Caco-2 (cell line): Measurements from ENCODE around the gene STUM. TPM values are rescaled to one million over a fixed set of nuclear protein-coding genes. Genes with fewer than 3 reads are reported as not detected.

Source experiments
- BruUV-seq: library from RNA; stranded (reverse); fragments of 400-500 nt; replicated peaks from 2 replicates; lab custom pipeline; 2021; lab: Mats Ljungman, UMichigan
- CTCF ChIA-PET: fragments of 300-600 bp; sonication (Branson Sonifier 250); formaldehyde crosslinking; loops from one replicate; lab custom pipeline; 2022; ENCODE audit warnings: antibody characterized with exemption; lab: Charles Lee
- POLR2A ChIA-PET: fragments of 300-600 bp; sonication (Branson Sonifier 250); formaldehyde crosslinking; loops from one replicate; lab custom pipeline; 2022; ENCODE audit warnings: antibody characterized with exemption; lab: Charles Lee
- DNase-seq, 2 experiments: peaks; one replicate each; pipeline versions ENCODE4 v3.0.0 to v3.0.0-alpha.2; 2020 to 2022
- H3K27me3 ChIP-seq: replicated peaks from 2 replicates; pipeline ENCODE4 v1.6.0; 2011; ENCODE audit warnings: low read length; ENCODE audit not compliant: control insufficient read depth, insufficient read depth
- H3K36me3 ChIP-seq: 2 replicates; pipeline ENCODE4 v1.5.1; 2011; ENCODE audit warnings: low read length; ENCODE audit not compliant: control insufficient read depth, insufficient read depth
- H3K4me1 ChIP-seq: fragments of 250-450 bp; sonication (Bioruptor Pico); 2 replicates; pipeline ENCODE4 v1.5.1; 2020; ENCODE audit warnings: mild to moderate bottlenecking
- H3K4me3 ChIP-seq: 2 replicates; pipeline ENCODE4 v1.5.1; 2011; ENCODE audit warnings: low read depth, mild to moderate bottlenecking, control low read depth, low read length
- H3K9me3 ChIP-seq: fragments of 250-450 bp; sonication (Bioruptor Pico); 2 replicates; pipeline ENCODE4 v1.5.1; 2020; ENCODE audit warnings: mild to moderate bottlenecking, moderate library complexity
- H3K27ac Mint-ChIP-seq: one replicate; pipeline ENCODE4 v1.8.0; 2022; ENCODE audit warnings: mixed read lengths; ENCODE audit not compliant: unreplicated experiment
- H3K27me3 Mint-ChIP-seq: one replicate; pipeline ENCODE4 v1.8.0; 2022; ENCODE audit warnings: mixed read lengths; ENCODE audit not compliant: insufficient read depth, unreplicated experiment
- H3K36me3 Mint-ChIP-seq: one replicate; pipeline ENCODE4 v1.8.0; 2022; ENCODE audit warnings: mild to moderate bottlenecking, mixed read lengths; ENCODE audit not compliant: insufficient read depth, unreplicated experiment
- H3K4me1 Mint-ChIP-seq: one replicate; pipeline ENCODE4 v1.8.0; 2022; ENCODE audit warnings: low read depth, mixed read lengths; ENCODE audit not compliant: unreplicated experiment
- H3K4me3 Mint-ChIP-seq: one replicate; pipeline ENCODE4 v1.8.0; 2022; ENCODE audit warnings: mild to moderate bottlenecking, moderate library complexity, mixed read lengths; ENCODE audit not compliant: unreplicated experiment
- H3K9me3 Mint-ChIP-seq: one replicate; pipeline ENCODE4 v1.8.0; 2022; ENCODE audit warnings: mixed read lengths; ENCODE audit not compliant: unreplicated experiment
- intact Hi-C: fragments of 100-400 bp; cut with micrococcal nuclease; formaldehyde crosslinking; loops from one replicate; pipeline ENCODE4 v1.10.0; 2022; ENCODE audit not compliant: unreplicated experiment
- total RNA-seq: library from RNA; stranded (reverse); gene quantifications from 2 replicates; pipeline ENCODE4 v1.2.3, GENCODE V29; 2022
- TF ChIP-seq, protein P1 (sequence below), 2 experiments: fragments of 200-600 bp in 1 of 2; IDR thresholded peaks; 1 replicate in 1 of 2; 2 replicates in 1 of 2; pipeline versions ENCODE4 v1.5.1 to v1.8.0; 2011 to 2022; ENCODE audit warnings: antibody characterized with exemption in 1 of 2, control low read depth in 1 of 2, inconsistent platforms in 1 of 2, low read depth in 1 of 2, low read length in 1 of 2, mild to moderate bottlenecking in 1 of 2, moderate library complexity in 1 of 2; ENCODE audit not compliant: insufficient read depth in 1 of 2, severe bottlenecking in 1 of 2, unreplicated experiment in 1 of 2

The STUM gene
- total RNA-seq, 1 experiment from 2014 or later = 1.7 TPM

DNA sequence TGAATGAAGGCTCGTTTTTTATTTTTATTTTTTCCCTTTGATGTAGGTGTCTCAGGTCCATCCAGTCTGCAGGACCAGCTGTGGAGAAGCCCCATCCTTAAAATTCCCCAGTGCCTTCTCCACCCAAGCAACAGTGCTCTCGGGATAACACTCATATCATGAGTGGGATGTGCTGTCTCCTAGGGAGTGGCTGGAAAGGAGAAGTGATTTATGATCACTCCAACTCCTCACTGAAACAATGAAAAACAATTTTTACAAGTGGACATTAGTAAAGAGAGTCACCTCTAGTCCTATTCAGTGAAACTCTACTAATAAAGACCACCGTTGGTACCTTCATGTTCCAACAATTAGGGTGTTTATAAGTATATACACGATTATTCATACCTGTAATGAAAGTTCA lies 3.5 kb downstream of the STUM start:
- H3K27me3 ChIP-seq = peaks cover 1% of the 10 kb centered on the region; the same call in 1 of the 2 replicates
- peaks cover 21% of the 10 kb centered on the region for H3K27me3 Mint-ChIP-seq
- BruUV-seq = no TSS peak

DNA sequence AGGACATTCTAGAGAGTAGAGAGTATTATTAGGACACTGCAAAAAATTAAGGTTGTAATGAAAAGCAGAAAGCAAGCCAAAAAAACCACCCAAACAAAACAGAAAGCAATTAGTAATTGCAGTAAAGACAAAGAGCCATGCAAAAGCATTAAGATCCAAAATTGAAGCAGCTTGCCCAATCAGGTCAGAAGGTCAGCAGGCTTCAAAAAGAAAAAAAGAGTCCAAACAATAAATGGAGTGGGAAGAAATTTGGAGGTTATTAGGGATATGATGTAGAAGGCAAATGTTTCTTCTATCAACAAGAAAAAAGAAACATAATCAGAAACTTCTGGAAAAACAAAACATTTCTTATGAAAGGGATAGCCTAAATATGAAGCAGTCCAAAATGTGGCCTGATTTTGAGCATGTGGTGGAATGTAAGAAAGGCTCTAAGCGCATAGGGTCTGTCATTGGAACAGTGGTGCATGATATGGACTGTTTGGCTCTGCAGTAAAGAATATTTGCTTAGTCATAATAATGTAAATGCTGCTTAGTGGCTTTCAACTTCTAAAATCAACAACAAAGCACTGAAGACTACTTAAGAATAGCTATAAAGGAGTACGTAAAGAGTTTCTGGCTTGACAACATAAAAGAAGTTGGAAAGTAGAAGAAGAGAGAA lies 4.8 kb downstream of the STUM start:
- intact Hi-C loops = no loop called here

More for the DNA sequence above, 3.5 kb downstream of the STUM start:
- Mint-ChIP-seq H3K9me3 (no peaks in the 10 kb centered on the region), H3K36me3 (no peaks in the 10 kb centered on the region), H3K4me3 (no peak overlapping the region), H3K4me1 (peaks cover 9% of the 10 kb centered on the region), H3K27ac (no peak overlapping the region)
- H3K4me3 ChIP-seq = no peak overlapping the region
- no peaks in the 10 kb centered on the region; the same call in 1 of the 2 replicates for H3K36me3 ChIP-seq
- CTCF ChIA-PET = no interaction called here
- POLR2A ChIA-PET = no interaction called here
- no peaks in the 10 kb centered on the region for H3K9me3 ChIP-seq
- intact Hi-C loops = no loop called here
- no peak for DNase-seq
- H3K4me1 ChIP-seq = peaks cover 6% of the 10 kb centered on the region
- TF ChIP-seq, protein P1, sequence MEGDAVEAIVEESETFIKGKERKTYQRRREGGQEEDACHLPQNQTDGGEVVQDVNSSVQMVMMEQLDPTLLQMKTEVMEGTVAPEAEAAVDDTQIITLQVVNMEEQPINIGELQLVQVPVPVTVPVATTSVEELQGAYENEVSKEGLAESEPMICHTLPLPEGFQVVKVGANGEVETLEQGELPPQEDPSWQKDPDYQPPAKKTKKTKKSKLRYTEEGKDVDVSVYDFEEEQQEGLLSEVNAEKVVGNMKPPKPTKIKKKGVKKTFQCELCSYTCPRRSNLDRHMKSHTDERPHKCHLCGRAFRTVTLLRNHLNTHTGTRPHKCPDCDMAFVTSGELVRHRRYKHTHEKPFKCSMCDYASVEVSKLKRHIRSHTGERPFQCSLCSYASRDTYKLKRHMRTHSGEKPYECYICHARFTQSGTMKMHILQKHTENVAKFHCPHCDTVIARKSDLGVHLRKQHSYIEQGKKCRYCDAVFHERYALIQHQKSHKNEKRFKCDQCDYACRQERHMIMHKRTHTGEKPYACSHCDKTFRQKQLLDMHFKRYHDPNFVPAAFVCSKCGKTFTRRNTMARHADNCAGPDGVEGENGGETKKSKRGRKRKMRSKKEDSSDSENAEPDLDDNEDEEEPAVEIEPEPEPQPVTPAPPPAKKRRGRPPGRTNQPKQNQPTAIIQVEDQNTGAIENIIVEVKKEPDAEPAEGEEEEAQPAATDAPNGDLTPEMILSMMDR (IDR thresholded peaks at IDR 0.05; ENCODE audit: insufficient read depth in 1 of 2, low read depth in 1 of 2, low read length in 1 of 2, severe bottlenecking in 1 of 2, unreplicated experiment in 1 of 2) = no peak

DNA sequence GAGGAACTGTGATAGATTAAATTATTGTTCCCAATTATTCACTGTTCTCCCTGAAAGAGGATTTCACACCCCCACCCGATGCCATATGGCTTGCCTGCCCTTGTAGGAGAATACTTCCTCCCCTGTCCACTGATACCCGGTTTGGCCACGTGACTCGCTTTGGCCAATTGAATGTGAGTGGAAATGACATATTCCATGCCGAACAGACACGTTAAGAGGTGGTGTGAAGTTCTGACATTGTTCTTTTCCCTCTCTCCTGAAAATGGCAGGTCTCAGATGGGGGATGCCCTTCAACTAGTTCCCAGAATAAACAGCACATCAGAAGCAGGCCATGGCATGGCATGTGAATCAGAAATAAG lies 5.3 kb downstream of the STUM start:
- Histone ChIP-seq H3K9me3 (no peaks in the 10 kb centered on the region), H3K36me3 (no peaks in the 10 kb centered on the region; the same call in 1 of the 2 replicates), H3K4me3 (no peak overlapping the region), H3K27me3 (peaks cover 1% of the 10 kb centered on the region; the same call in 1 of the 2 replicates), H3K4me1 (peaks cover 6% of the 10 kb centered on the region)
- Mint-ChIP-seq H3K27ac (no peak overlapping the region), H3K4me1 (peaks cover 4% of the 10 kb centered on the region), H3K27me3 (peaks cover 22% of the 10 kb centered on the region), H3K36me3 (no peaks in the 10 kb centered on the region), H3K4me3 (no peak overlapping the region), H3K9me3 (no peaks in the 10 kb centered on the region)
- CTCF ChIA-PET = no interaction called here
- TF ChIP-seq, protein P1 (IDR thresholded peaks at IDR 0.05; ENCODE audit: insufficient read depth in 1 of 2, low read depth in 1 of 2, low read length in 1 of 2, severe bottlenecking in 1 of 2, unreplicated experiment in 1 of 2) = no peak
- intact Hi-C loops = no loop called here
- DNase-seq = no peak
- POLR2A ChIA-PET = no interaction called here
- BruUV-seq = no TSS peak

More for the DNA sequence above, 4.8 kb downstream of the STUM start:
- H3K4me3 ChIP-seq = no peak overlapping the region
- ChIA-PET POLR2A (no interaction called here), CTCF (no interaction called here)
- no peak overlapping the region for H3K4me3 Mint-ChIP-seq
- H3K36me3 ChIP-seq = no peaks in the 10 kb centered on the region; the same call in 1 of the 2 replicates
- no peaks in the 10 kb centered on the region for H3K36me3 Mint-ChIP-seq
- H3K4me1 Mint-ChIP-seq = peaks cover 4% of the 10 kb centered on the region
- H3K27ac Mint-ChIP-seq = no peak overlapping the region
- no peak for DNase-seq
- H3K4me1 ChIP-seq = peaks cover 6% of the 10 kb centered on the region
- TF ChIP-seq, protein P1 (IDR thresholded peaks at IDR 0.05; ENCODE audit: insufficient read depth in 1 of 2, low read depth in 1 of 2, low read length in 1 of 2, severe bottlenecking in 1 of 2, unreplicated experiment in 1 of 2) = no peak
- H3K9me3 ChIP-seq = no peaks in the 10 kb centered on the region
- no TSS peak for BruUV-seq
- peaks cover 1% of the 10 kb centered on the region; the same call in 1 of the 2 replicates for H3K27me3 ChIP-seq
- H3K9me3 Mint-ChIP-seq = no peaks in the 10 kb centered on the region
- H3K27me3 Mint-ChIP-seq = peaks cover 22% of the 10 kb centered on the region
